HG03342 (cell line): ENCODE results near the gene CDCA4.
"Not testable (repeated sequence)": the region's sequence is repeated elsewhere in the genome, so short reads cannot be mapped to it uniquely, and the experiment has no call there.

Experiments used
- ATAC-seq: cut with Tn5 transposase; IDR thresholded peaks from one replicate; pipeline ENCODE4 v1.9.1; 2021; ENCODE audit warnings: mild to moderate bottlenecking, moderate library complexity; ENCODE audit not compliant: unreplicated experiment

The CDCA4 gene

GRCh38 chr14:105039458-105040205, 18.7 kb upstream of the CDCA4 start:
- ATAC-seq = no peak

GRCh38 chr14:105035616-105036015, 14.7 kb upstream of the CDCA4 start:
- ATAC-seq = not testable (repeated sequence)

GRCh38 chr14:105034315-105035039, 13.6 kb upstream of the CDCA4 start:
- ATAC-seq = no peak

GRCh38 chr14:105033412-105033900, 12.6 kb upstream of the CDCA4 start:
- not testable (repeated sequence) for ATAC-seq

- ATAC-seq = not testable (repeated sequence)
These were observed 11.6 kb upstream of the CDCA4 start for GRCh38 chr14:105032451-105032901.

GRCh38 chr14:105030836-105031396, 10.0 kb upstream of the CDCA4 start:
- no peak for ATAC-seq

- ATAC-seq = no peak
These were observed 9.3 kb upstream of the CDCA4 start for GRCh38 chr14:105030194-105030593.

GRCh38 chr14:105029402-105029801, 8.5 kb upstream of the CDCA4 start:
- no peak for ATAC-seq

GRCh38 chr14:105028251-105028927, 7.5 kb upstream of the CDCA4 start:
- ATAC-seq = no peak

- ATAC-seq = not testable (repeated sequence)
These were observed 6.8 kb upstream of the CDCA4 start for GRCh38 chr14:105027718-105028117.

GRCh38 chr14:105026802-105027563, 6.1 kb upstream of the CDCA4 start:
- no peak for ATAC-seq

GRCh38 chr14:105026033-105026785, 5.3 kb upstream of the CDCA4 start:
- ATAC-seq = no peak

GRCh38 chr14:105025429-105025828, 4.5 kb upstream of the CDCA4 start:
- no peak for ATAC-seq

- ATAC-seq = no peak
These were observed 3.1 kb upstream of the CDCA4 start for GRCh38 chr14:105023791-105024480.

- no peak for ATAC-seq
These were observed 2.3 kb upstream of the CDCA4 start for GRCh38 chr14:105023144-105023543.

GRCh38 chr14:105022276-105022670, 1.4 kb upstream of the CDCA4 start:
- ATAC-seq = no peak

- ATAC-seq = peak; percentile 1
These were observed 883 bp upstream of the CDCA4 start for GRCh38 chr14:105021656-105022275.
